Peyer's patch (tissue), 4 donors: ENCODE results near the gene SLC25A29.

Experiments used
- CTCF ChIP-seq, 6 experiments: fragments of 450-650 bp in 4 of 6; fragments of 200-600 bp in 2 of 6; sonication (generic) in 1 of 6; IDR thresholded peaks; one replicate each; pipeline ENCODE4 v1.5.1; 2017 to 2019; ENCODE audit warnings: antibody characterized with exemption in 6 of 6, mild to moderate bottlenecking in 3 of 6, moderate library complexity in 1 of 6
- POLR2A ChIP-seq, 2 donors: fragments of 450-650 bp; IDR thresholded peaks; one replicate each; pipeline ENCODE4 v1.5.1; 2017; ENCODE audit warnings: antibody characterized with exemption in 2 of 2, mild to moderate bottlenecking in 2 of 2, moderate library complexity in 2 of 2

GRCh38 chr14:100330007-100330344, 23.7 kb upstream of the SLC25A29 start:
- TF ChIP-seq CTCF (IDR thresholded peaks at IDR 0.05) (no peak), POLR2A (IDR thresholded peaks at IDR 0.05) (no peak)
